GM10266 (cell line): ENCODE data around the gene FANCD2OS.
A peak's percentile ranks its signal among the peaks of the same experiment; 100 is the strongest.

ENCODE experiments used
- DNase-seq: peaks from one replicate; pipeline ENCODE4 v3.0.0; 2012; ENCODE audit errors: extremely low spot score
- TF ChIP-seq, protein P1 (sequence below): IDR thresholded peaks from 2 replicates; pipeline ENCODE4 v1.5.1; 2012; ENCODE audit warnings: mild to moderate bottlenecking, low read depth; ENCODE audit not compliant: control insufficient read depth, insufficient read depth; ENCODE audit errors: missing control alignments

FANCD2OS gene

DNA sequence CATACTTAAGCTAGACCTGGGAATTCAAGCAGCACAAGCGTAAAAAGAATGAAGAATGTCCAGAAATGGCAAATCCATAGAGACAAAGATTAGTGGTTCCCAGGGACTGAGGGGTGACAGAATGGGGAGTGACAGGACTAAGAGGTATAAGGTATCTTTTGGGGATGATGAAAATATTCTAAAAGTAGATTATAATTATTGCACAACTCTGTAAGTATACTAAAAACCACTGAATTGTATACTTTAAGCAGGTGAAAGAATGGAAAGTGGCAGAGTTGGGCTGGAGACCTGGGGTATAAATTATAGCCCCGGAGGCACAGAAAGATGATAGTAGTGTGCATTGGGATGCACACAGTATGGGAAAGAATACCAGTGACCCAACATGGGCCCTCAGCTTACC is 13.0 kb upstream of the FANCD2OS start:
- TF ChIP-seq, protein P1, sequence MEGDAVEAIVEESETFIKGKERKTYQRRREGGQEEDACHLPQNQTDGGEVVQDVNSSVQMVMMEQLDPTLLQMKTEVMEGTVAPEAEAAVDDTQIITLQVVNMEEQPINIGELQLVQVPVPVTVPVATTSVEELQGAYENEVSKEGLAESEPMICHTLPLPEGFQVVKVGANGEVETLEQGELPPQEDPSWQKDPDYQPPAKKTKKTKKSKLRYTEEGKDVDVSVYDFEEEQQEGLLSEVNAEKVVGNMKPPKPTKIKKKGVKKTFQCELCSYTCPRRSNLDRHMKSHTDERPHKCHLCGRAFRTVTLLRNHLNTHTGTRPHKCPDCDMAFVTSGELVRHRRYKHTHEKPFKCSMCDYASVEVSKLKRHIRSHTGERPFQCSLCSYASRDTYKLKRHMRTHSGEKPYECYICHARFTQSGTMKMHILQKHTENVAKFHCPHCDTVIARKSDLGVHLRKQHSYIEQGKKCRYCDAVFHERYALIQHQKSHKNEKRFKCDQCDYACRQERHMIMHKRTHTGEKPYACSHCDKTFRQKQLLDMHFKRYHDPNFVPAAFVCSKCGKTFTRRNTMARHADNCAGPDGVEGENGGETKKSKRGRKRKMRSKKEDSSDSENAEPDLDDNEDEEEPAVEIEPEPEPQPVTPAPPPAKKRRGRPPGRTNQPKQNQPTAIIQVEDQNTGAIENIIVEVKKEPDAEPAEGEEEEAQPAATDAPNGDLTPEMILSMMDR, result no peak
- no peak for DNase-seq

DNA sequence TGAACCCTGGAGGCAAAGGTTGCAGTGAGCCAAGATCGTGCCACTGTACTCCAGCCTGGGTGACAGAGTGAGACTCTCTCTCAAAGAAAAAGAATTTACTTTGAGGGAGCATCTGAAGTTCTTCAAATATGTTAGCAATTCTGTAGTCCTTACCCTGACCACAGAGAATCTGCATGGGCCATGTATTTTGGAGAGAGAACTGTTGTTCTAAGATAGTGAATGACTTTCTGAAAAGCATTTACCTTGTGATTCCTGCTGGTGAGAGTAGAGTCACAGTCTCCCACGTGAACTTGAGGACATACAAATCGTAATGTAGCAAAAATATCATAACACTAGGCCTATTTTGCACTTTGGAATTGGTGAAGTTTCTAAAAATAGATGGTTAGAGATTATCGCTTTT is 11.3 kb upstream of the FANCD2OS start:
- no peak for DNase-seq
- TF ChIP-seq, protein P1, result no peak

DNA sequence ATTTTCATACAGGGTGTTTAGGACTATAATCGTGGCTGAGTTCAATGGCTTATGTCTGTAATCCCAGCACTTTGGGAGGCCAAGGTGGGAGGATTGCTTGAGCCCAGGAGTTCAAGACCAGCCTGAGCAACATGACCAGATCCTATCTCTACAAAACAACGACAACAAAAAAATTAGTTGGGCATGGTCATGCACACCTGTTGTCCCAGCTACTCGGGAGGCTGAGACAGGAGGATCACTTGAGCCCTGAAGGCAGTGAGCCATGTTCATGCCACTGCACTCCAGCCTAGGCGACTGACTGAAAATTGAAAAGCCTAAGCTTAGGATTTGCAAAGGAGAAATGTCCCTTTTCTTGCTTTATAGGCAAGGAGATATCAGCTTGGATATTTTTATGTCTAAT is 8.9 kb upstream of the FANCD2OS start:
- DNase-seq, result no peak
- TF ChIP-seq, protein P1, result no peak

DNA sequence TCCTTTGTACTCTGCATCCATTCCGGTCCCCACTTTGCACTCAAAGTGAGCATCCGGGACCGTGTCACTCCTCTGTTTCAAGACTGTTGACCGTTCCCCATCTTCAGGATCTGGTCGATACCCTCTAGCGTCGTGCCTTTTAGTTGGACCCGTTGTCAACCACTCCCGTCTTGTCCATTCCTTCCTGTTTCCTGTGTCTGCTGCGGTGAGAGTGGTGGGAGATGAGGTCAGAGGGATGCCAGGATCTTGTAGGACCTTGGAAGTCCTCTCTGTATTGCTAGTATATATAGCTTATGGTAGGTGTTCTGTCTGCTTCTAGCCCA is 8.0 kb upstream of the FANCD2OS start:
- no peak for DNase-seq
- TF ChIP-seq, protein P1, result no peak

DNA sequence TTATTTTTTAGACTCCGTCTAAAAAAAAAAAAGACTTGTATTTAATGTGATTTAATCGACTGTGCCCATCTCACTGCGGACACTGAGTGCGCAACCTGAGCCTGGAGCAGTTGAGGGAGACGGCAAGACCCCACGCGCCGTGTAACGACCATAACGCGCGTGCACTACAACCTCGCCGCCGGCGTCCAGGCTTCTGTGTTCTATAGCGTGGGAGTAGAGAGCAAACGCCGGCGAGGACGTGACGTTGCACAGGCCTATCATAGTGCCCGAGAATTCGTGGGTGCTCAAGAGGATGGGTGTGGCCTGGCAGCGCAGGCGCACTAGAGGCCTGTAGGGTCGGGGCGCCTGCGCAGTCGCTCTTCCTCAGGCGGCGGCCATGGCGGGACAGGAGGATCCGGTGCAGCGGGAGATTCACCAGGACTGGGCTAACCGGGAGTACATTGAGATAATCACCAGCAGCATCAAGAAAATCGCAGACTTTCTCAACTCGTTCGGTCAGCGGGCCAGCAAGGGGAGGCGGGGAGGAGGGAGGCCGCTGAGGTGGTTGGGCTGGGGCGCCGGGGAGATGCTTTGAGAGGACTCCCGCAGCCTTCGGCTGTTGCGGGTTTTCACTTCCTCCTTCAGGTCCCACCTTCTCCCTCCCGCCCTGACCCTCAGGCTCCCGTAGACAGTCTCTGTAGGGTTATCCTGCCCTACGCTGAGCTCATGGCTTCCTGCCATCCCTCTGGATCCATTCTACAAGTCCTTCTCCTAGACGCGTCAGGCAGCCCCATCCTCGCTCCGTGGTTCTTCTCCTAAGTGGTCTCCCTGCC is 7.5 kb upstream of the FANCD2OS start, which contains the start of gene BRK1:
Gene BRK1, plus strand, starts transcription at position 350 of the 812 bp plus-strand sequence. Its CDS starts 27 bp downstream, at position 377.
- peak; percentile 98 for DNase-seq
- TF ChIP-seq, protein P1, result no peak

DNA sequence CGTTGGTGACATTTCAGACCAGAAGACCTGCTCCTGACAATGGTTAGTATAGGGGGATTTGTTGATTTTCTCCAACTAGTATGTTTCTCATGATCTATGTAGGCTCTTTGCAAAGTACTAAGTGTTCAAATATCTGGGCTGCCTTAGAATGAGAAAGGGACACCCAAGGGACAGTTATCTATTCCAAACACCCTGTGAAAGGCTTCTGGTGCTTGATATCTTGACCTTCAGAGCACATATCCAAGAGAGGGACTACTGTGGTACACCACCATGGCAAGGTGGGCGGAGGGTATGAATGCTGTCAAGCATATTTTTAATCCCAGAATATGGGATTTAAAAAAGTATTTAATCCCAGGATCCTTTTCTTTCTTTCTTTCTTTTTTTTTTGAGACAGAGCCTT is 1.1 kb downstream of the FANCD2OS start:
- TF ChIP-seq, protein P1, result no peak
- no peak for DNase-seq

DNA sequence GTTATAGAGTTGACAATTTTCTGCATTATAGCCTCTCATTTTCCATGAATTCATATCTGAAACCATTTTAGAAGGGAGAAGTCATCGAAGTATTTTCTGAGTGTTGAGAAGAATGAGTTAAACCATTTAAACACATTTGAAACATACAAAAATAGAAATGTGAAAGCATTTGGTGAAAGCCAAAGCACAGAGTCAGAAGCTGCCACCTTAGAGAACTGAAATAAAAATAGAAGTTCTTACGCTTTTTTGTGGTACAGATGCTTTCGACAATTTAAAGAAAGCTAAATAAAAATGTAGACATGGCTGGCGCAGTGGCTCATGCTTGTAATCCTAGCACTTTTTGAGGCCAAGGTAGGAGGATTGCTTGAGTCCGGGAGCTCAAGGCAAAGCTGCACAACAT is 9.0 kb downstream of the FANCD2OS start:
- TF ChIP-seq, protein P1, result no peak
- no peak for DNase-seq
